ENCODE measurements around the gene DCP2.

The DCP2 gene

GRCh38 chr5:112976432-112977309 lies at the start of gene DCP2:
TSS of gene DCP2 (plus strand) at chr5:112976798. CDS start at chr5:112976934, 136 bp downstream.
- H3K4me3 ChIP-seq (ENCODE audit: low read length) = peak within 1 kb of the TSS; percentile 94
- DNase-seq (ENCODE audit: low read depth) = peak; percentile 99
- TF ChIP-seq CTCF (conservative IDR thresholded peaks at IDR 0.05; ENCODE audit: low read length) = no peak

GRCh38 chr5:112929336-112930081 lies 47.1 kb upstream of the DCP2 start:
- no peak overlapping the region for H3K4me3 ChIP-seq (ENCODE audit: low read length)
- DNase-seq (ENCODE audit: low read depth) = no peak
- no peak for TF ChIP-seq CTCF (conservative IDR thresholded peaks at IDR 0.05; ENCODE audit: low read length)

- no peak for TF ChIP-seq CTCF (conservative IDR thresholded peaks at IDR 0.05; ENCODE audit: low read length)
- H3K4me3 ChIP-seq (ENCODE audit: low read length) = no peak overlapping the region
- DNase-seq (ENCODE audit: low read depth) = no peak
Measured at GRCh38 chr5:112930082-112930344, 46.6 kb upstream of the DCP2 start.

- no peak overlapping the region for H3K4me3 ChIP-seq (ENCODE audit: low read length)
- peak; percentile 9 for DNase-seq (ENCODE audit: low read depth)
- TF ChIP-seq CTCF (conservative IDR thresholded peaks at IDR 0.05; ENCODE audit: low read length) = no peak
Measured at GRCh38 chr5:112931473-112931872, 45.1 kb upstream of the DCP2 start.

- no peak for DNase-seq (ENCODE audit: low read depth)
- H3K4me3 ChIP-seq (ENCODE audit: low read length) = no peak overlapping the region
- TF ChIP-seq CTCF (conservative IDR thresholded peaks at IDR 0.05; ENCODE audit: low read length) = no peak
Measured at GRCh38 chr5:112933105-112933504, 43.5 kb upstream of the DCP2 start.

- H3K4me3 ChIP-seq (ENCODE audit: low read length) = no peak overlapping the region
- TF ChIP-seq CTCF (conservative IDR thresholded peaks at IDR 0.05; ENCODE audit: low read length) = no peak
- DNase-seq (ENCODE audit: low read depth) = peak; percentile 83
Measured at GRCh38 chr5:112933651-112934365, 42.8 kb upstream of the DCP2 start.
